GM18868 (cell line): ENCODE results near the gene HOXA6.

Experiments
- ATAC-seq: cut with Tn5 transposase; IDR thresholded peaks from one replicate; pipeline ENCODE4 v1.9.1; 2021; ENCODE audit warnings: mild to moderate bottlenecking, moderate library complexity; ENCODE audit not compliant: unreplicated experiment

HOXA6 gene

DNA sequence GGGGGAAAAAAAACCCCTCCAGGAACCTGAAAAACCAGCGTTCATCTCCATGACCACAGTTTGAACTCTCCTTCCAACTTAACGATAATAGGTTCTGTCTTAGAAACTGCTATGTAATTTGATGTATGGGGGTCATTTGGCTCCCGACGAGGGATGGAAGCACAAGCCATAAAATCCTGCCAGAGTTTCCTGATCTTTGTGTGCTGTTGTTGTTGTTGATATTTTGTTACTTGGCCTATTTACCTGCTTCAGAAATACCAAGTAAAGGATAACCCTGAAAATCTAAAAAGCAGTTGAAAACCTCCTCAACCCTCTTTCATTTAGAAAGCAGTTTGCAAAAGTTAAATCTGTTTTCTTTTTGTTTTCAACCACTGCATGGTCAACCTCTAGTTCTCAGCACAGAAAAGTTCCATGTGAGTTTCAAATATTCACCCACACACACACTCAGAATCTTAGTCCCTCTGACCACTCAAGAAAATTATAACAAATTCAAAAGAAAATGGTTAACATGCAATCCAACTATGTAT is 35.8 kb downstream of the HOXA6 start:
- no peak for ATAC-seq

DNA sequence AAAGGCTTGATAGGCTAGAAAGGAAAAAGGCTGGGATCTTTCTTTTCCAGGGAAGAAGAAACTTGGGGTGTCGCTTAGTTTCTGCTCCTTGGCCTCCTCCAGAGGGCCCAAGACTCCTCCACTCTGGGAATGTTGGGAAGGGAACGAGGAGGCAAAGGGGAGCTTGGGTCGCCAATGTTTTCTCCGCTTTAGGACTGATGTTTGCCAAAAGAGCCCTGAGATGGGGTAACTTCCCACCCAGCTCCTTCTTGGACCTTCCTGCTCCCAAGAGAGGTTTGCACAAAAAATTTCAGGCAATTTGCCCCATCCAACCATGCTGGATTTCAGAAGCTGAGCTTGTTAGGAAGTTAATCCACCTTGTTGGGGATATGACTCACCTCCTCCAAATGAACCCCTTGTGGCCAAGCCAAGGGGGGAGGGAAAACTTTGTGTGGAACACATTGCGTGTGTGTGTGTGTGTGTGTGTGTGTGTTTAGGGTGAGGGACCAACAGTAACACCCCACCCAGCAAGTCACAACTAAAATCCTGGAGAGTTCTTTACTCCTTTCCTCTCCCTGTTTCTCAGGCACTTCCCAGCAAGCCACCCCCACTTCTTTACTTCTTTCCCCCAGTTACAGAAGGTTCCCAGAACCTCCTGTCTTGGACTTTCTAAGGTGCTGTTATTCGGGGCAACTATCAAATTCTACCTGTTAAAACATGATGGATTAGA is 36.4 kb downstream of the HOXA6 start:
- no peak for ATAC-seq

DNA sequence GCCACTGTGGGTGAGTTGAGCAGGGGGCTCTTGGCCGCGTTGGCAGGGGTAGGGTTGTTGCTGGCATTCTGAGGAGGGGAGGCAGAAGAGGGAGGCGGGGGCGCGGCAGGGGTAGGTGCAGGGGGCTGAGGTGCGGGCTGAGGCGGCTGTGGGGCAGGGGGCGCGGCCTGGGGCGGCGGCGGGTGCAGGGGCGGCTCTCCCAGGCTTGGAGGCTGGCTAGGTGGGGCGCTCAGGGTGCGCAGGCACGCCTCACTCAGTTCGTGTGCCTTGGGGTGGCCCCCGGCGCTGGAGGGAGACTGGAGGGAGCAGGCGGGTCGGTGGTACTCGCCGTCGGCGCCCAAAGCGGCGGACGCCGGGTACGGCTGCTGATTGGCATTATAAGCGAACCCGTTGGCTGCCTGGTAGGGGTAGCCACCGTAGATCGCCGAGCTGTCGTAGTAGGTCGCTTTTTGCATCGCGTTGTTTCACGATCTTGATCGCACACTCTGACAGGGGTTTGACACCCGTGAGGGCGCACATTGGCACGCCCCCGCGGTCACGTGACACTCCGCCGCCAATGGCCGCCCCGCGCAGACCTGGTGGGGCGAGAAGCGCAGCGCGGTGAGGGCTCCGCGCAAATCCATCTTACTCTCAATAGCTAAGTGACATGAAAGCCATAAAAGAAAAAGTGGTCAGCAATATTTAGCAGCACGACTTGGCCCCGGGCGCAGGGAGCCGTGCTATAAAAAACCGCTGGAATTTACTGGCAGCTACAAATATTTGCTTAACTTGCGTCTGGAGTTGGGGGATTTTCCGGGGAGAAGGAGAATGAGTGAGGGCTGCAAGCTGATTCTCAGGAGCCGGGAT is 37.2 kb downstream of the HOXA6 start:
- ATAC-seq = no peak

DNA sequence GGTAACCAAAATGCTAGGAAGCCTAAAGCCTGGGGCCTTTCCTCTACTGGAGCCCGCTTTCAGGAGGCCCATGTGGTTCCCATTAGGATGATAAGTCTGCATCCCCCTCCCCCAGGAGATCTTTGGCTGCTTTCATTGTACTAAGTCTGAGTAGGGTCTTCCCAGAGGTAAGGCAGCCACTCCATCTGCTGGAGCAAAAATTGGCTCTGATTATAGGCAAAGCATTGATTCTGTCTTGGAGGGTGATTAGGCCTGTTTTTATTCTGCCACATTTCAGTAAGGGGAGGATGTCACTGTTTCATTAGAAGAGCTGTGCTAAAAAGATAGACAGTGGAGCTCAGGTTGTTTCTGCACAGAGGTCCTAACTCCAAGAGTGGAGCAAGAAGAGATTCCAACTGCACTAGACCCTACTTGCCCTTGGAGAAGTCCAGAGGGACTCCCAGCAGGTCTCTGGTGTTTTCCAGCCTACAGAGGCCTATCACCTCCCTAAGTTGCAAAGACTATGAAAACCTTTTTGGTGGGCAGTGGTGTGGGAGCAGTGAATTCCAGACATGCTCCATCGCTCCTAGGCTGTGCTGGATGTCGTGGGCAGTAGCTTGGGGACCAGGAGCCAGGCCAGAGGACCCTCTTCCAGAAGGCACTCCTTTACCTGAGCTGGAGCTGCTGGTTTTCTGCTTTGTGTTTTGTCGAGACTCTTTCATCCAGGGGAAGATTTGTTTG is 37.9 kb downstream of the HOXA6 start:
- ATAC-seq = no peak

DNA sequence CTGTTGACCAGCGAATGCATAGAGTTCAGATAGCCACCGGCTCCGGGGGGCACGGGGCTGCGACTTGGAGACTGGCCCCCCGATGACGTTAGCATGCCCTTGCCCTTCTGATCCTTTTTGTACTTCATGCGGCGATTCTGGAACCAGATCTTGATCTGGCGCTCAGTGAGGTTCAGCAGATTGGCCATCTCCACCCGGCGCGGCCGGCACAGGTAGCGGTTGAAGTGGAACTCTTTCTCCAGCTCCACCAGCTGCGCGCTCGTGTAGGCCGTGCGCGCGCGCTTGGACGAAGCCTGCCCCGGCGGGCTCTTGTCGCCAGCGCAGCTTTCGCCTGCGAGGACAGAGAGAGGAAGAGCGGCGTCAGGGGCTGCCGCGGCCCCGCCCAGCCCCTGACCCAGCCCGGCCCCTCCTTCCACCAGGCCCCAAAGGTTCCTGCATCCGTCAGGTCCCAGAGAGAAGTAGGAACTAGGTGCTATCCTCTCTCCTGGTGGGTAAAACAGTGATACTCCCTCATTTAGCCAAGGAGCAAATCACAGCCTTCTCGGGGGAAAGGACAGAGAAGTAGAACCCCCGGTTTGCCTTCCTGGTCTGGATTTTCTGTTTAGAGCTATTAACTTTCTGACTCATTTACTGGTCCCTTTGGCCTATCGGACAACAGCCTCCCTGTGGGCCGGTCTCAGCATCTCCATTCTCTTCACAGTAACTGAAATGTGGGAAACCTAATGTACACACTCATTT is 39.0 kb downstream of the HOXA6 start:
- no peak for ATAC-seq

DNA sequence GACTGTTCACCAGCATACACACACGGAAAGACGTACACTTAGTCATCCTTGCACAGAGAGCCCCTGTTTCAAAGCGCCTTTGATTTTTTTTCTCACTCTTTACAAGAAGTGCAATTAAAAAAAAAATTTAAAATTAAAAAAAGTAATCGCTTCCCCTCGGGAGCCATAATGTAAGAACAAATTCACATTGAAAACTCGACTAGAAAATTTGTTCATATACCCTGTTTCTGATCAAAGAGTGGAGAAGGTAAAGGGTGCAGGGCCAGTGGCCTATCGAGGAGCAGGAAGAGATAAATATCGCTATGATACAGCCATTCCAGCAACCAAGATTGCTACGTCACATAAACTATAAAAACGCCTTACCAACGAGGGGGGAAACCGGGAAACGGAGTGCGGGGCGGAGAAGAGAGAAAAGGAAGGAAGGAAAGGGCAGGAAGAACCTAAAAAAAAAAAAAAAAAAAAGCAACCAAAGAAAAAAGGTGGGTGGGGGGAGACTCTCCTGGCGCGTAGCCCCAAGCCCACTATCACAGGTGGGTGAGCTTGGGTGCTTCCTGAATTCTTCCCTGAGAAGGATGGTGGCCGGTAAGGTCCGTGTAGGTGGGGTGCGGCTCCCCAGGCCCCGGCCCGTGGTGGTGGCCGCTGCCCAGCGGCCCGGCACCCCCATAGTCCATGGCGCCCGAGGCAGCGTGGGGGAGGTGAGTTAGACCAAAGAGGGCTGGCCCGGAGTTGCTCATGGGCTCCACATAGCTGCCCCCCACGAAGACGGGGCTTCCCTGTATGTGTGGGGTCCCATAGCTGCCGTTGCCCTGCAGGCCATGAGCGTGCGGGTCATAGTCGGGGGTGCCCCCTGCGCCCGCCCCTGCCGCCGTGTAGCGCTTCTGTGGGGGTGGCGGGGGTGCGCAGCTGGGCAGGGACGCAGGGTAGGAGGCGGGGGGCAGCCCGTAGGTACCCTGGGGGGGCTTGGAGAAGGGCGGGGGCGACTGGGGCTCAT is 39.9 kb downstream of the HOXA6 start:
- ATAC-seq = no peak

DNA sequence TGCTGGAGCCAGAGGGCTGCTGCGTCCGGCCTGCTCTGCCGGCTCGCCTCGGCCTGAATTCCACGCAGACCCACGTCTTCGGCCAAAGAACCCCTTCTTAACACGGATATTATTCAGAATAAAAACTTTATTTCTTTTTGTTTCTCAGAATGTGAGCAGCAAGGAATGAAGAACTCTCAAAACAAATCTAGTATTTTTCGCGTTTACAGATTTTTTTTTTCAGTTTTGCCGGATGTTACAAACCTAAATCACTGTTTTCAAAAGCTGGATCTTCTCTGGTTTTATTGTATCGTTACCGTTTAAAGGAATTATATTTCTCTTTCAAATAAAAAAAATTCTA is 40.7 kb downstream of the HOXA6 start:
- ATAC-seq = no peak

DNA sequence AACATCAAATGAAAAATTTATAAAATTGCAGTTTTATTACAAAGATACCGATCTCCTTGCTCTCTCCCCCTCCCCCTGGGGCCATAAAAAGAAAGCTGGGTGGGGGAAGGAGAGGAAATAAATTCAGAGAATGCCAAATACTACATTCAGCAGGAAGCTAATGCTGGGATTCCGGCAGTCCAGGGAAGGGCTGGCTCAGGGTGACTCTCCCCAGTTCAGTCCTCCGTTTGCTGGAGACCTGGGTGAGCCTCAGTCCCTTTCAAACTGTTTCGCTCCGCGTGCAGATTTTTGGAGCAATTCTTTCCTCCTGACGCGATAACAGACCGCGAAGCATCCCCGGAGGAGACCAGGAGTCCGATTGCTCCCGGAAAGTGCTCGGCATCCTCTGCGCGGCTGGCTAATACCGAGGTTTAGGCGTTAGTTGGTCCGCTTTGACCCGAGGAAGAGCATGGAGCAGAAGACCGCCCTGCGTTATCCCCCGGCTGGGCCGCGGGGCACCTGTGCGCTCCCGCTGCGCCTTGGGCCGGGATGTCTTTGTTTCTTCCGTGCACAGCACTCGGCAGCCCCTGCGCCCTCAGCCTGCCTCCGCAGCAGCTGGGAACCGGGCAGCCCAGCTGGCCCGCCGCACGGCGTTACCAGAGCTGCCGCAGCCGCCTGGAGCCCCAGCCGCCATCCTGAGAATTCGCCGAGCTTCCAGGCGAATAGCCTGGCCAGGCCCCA is 41.2 kb downstream of the HOXA6 start:
- no peak for ATAC-seq

DNA sequence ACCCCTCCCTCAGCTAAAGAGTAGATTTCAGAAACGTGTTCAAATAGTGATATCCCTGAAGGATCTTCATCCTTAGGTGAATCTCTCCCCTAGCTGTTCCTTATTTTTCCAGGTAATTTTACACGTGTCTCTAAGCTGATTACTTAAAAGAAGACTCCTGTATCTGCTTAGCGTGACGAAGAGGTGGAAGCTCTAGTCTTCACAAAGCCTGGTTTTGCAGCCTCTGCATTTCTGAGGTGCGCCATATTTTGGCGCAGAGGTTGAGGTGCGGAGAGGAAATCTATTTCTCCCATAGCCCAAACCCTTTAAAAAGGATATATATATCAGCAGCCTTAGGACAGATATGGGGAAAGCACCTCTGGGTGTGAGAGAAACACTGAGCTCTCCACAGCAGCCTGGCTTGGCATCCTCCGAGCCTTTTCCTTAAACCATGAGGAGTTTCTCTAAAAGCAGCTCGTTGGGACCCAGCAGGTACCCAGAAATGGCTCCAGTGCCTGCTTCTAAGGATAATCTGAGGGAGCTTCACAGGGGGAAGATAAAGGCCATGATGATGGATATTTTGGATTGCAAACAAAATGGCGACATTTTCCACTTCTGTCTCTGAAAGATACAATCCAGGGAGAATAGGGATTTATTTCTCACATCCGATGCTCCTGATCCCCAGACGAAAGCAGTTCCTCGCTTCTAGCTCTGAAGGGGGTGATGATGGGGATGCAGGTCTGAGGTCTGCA is 42.1 kb downstream of the HOXA6 start:
- no peak for ATAC-seq

DNA sequence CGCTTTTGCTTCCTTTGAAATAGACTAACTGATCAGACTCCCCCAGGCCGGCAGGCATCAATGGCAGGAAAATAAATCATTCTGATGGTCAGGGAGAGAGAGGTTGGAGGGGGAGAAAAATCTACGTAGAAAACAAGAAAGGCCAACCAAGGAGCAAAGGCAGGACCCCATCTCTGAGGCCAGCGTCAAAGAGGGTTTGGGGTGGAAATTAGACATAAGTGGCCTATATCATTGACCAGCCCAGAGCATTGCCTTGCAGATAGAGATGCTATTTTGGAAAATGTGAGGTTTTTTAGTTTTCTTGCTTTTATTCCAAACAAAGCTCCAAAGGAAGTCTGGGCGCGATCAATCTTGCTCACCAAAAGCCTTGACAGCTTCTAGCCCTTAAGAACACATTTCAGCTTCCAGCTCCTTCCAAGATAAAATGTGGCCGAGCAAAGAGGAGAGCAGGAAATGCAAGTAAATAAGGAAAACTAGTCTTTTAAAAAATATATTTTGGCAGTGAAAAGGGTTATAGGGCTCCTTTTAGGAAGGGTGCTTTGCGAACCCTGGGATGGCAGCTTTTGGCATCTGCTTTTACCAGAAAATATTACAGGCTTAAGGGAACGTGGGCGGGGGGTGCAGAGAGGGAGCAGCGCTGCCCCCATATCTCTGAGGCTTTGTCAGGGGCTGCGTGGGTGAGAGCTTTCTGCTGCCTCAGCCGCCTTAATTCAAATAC is 43.1 kb downstream of the HOXA6 start:
- ATAC-seq = no peak

DNA sequence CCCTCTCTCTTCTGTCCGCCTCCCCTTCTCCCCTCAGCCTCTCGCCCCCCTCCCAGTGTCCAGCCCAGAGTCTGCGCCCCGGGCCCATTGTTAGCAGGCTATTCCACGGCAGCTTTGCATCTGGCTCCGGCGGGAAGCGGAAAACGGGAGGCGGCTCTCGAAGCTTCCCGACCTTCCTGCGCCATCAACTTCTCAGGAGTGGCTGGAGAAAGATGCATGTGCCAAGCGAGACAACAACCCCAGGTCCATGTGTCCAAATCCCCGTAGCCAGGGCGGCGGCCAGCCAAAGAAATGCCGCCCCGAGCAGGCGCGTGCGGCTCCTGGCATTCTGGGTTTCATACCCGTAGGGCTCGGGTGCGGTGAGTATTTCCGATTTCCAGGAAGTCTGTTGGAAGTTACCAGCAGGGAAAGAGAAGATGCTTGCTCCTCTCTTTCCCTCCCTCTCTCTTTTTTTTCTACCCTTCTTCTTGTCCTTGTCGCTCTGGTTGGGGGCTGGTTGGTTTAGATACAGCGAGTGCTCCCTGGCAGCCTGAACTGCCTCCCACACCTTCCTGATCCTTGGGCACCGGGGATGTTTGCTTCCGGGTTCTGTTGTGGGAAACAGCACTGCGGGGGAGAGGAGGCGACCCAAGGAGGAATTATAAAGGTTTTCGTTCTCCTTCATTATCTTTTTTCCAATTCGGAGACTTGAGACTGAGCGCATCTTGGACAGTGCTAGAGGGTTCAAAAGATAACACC is 43.9 kb downstream of the HOXA6 start:
- ATAC-seq = no peak

DNA sequence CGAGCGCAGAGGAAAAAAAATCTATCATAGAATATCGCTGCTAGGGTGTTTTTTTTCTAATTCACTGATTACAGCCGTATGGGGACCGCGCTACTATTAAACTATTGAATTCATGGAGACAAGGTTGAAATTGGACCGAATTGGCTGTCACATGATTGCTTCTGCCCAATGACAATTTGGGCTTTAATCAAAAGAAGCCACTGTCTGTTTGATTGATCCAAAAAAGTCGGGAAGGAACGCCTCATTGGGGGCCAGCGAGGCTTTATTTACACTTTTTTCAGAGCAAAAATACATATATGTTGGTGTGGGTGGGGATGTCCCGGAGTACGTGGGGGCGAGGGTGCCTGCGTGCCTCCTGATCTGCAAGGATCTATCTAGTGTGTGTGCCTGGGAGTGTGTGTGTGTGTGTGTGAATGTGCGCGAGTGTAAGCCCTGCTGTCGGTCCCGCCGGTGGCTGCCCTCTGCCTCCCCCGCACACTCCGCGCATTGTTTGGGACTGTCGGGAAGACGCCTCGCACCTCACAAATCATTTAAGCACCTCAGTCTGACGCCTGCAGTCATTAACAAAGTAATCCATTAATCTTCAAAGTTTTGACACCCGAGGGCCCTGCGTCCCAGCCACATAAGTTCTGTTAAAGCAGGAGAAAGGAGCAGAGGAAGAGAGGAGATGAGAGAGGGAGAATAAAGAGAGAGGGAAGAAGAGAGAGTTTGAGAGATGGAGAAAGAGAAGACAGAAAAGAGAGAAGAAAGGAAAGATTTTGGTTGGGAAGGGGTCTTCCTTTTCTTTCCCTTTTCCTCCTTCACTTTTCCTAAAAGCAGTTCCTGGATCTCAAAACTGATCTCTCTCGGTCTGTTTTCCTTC is 44.8 kb downstream of the HOXA6 start, which contains the start of gene HOXA2:
TSS of gene HOXA2 (minus strand) at position 103 of the 862 bp plus-strand sequence. CDS start 183 bp downstream, outside the sequence.
- no peak for ATAC-seq

DNA sequence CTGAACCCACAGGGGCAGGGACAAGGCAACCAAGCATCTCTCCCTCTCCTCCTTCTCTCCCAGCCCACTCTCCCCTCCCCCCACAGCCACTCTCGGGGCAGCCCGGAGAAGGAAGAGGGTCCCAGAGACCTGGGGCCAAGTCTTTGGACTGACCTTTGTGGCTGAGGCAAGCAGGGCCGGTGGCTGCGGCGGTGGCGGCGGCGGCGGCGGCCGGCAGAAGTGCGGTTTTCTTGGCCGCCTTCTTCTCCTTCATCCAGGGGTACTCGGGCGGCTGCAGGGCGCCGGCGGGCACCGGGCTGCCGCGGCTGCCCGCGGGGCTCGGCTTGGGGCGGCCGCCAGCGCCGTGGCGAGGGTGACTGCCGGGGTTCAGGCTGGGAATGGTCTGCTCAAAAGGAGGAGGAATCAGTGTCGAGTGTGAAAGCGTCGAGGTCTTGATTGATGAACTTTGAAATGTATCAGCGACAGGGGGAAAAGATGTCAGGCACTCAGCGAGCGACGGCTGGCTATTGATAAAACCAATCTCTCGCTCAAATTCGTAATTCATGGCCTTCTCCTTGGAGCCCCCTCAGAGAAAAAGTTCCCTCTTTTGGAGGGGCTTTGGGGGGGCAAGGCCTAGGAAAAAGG is 45.5 kb downstream of the HOXA6 start:
- no peak for ATAC-seq

DNA sequence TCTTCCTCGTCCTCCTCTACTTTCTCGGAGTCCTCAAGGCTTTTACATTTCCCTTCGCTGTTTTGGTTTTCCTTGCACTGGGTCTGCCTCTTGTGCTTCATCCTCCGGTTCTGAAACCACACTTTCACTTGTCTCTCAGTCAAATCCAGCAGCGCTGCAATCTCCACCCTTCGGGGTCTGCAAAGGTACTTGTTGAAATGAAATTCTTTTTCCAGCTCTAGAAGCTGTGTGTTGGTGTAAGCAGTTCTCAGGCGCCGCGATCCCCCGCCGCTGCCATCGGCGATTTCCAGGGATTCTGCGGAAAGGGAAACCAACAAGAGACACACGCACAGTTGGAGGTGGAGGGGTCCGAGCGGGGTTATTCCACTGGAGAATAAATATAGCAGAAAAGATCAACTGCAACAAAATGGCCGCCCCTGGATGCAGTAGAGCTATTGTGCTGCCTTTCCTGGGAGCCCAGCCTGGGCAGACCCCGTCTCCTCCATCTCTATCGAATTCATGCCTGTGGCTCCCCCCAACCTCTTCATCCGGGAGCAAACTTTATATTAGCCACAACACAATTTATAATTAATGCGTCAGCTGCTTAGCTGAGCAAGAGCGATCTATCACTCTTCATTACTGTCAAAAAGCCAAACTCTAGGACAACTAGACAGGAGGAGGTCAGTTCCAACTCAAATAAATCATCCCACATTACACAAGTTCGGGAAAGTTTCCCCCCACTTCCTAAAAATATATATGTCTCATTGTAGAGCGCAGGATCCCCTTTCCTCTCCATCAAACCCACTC is 46.2 kb downstream of the HOXA6 start:
- no peak for ATAC-seq

DNA sequence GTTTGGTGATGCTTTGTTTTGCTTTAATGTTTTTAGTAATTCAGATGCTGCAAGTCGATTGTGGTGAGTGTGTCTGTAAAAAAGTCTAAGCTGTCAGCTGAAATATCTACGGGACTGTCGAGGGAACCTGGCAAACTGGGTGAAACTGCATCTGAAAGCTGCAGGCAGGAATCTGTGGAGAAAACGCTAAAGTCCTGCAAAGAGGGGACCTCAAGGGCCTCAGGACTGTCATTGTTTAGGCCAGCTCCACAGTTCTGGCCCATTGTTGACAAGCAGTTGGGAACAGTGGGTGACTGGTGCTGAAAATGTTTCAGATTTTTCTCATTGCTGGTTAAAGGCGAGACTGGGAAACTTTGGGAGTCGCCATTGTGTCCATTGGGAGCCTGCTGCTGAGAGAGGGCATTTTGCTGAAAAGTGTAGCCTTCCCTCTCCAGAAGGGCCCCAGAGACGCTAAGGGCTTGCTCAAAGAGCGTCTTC is 46.8 kb downstream of the HOXA6 start:
- no peak for ATAC-seq
